SH-SY5Y (cell line): ENCODE data around the gene ZNF664.

ENCODE experiments used
- GATA2 ChIP-seq: IDR thresholded peaks from 2 replicates; pipeline ENCODE4 v1.6.1; 2011; ENCODE audit warnings: mild to moderate bottlenecking, low read depth, low read length
- GATA3 ChIP-seq: IDR thresholded peaks from 2 replicates; pipeline ENCODE4 v1.6.1; 2011; ENCODE audit warnings: low read depth, mild to moderate bottlenecking, low read length, moderate library complexity

Gene ZNF664

DNA sequence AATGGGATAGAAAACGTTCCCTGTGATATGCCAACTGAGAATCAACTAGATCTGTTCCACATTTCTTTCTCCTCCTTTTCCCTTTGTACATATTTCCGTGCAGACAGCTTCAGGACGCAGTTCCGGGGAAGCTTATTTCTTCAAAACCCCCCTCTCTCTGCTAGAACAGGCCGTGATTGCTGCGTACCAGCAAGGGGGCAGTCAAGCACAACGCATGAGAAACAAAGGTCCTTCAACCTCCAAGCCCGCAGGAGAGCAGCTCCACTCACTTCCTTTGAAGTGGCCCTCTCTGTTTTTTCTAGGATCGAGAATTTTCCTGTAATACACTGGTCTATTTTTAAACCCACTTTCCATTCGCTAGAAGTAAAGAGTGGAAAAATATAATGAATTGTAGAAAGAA, 80.8 kb downstream of the ZNF664 start:
- no peak for TF ChIP-seq GATA3
- no peak for TF ChIP-seq GATA2

DNA sequence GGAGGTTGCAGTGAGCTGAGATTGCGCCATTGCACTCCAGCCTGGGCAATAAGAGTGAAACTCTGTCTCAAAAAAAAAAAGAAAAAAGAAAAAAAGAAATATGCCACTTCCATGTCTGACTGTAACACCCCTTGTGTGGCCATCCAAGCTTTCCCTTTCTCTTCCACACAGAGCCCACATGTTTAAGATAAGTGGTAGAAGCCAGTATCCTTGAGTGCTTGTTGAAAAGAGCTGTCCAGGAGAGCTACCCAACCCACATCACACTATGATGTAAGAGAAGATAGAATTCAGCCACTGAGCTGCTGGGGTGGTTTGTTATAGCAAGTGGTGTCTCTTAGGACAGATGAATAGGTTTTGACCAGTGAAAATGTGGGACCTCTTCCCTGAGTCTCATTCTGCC, 82.1 kb downstream of the ZNF664 start:
- TF ChIP-seq GATA2 (no peak), GATA3 (no peak)

DNA sequence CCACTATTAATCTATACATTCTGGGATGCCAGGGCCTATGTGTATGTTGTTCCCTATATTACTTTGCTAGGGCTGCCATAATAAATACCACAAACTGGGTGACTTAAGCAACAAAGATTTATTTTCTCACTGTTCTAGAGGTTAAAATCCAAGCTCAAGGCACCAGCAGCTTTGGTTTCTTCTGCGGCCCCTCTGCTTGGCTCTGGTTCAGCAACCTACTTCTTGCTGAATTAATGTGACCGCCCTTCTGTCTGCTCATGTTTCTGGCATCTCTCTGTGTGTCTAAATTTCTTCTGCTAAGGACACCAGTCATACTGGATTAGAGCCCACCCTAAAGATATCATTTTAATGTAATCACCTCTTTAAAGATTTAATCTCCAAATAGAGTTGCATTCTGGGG, 84.7 kb downstream of the ZNF664 start:
- no peak for TF ChIP-seq GATA3
- no peak for TF ChIP-seq GATA2

DNA sequence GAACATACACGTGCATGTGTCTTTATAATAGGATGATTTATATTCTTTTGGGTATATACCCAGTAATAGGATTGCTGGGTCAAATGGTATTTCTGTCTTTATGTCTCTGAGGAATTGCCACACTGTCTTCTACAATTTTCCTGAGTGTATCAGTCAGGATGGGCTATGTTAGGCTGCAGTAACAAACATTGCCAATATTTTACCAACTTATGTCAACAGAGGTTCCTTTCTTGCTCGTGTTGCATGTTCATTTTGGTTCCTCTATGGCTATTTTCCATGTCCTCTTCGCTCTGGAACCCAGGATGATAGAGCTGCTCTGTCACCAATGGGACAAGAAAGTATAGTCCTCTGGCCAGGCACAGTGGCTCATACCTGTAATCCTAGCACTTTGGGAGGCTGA, 86.7 kb downstream of the ZNF664 start:
- TF ChIP-seq GATA3 (no peak), GATA2 (no peak)
